GM12892 (cell line): ENCODE results near the gene MAGI2.
"Not testable (repeated sequence)": the region's sequence is repeated elsewhere in the genome, so short reads cannot be mapped to it uniquely, and the experiment has no call there.

ENCODE experiments used
- DNase-seq: peaks from one replicate; pipeline ENCODE4 v3.0.0; 2011; ENCODE audit not compliant: insufficient read length
- FAIRE-seq: peaks from 2 replicates; lab custom pipeline; 2011; peaks lifted over from hg19 to GRCh38; lab: Jason Lieb, UNC
- POLR2A ChIP-seq: IDR thresholded peaks from 2 replicates; pipeline ENCODE4 v1.6.1; 2011; ENCODE audit warnings: low read depth, low read length, control low read depth
- POLR2AphosphoS5 ChIP-seq: IDR thresholded peaks from 2 replicates; pipeline ENCODE4 v1.6.1; 2011; ENCODE audit warnings: low read depth, low read length, control low read depth
- TAF1 ChIP-seq: IDR thresholded peaks from 2 replicates; pipeline ENCODE4 v1.6.1; 2011; ENCODE audit warnings: low read depth, mild to moderate bottlenecking, control low read depth, low read length, borderline replicate concordance

The MAGI2 gene

GRCh38 chr7:79124331-79124730 is 329.1 kb downstream of the MAGI2 start:
- no peak for FAIRE-seq
- no peak for DNase-seq
- TF ChIP-seq POLR2A (no peak), POLR2AphosphoS5 (no peak), TAF1 (no peak)

GRCh38 chr7:79118143-79118542 is 335.3 kb downstream of the MAGI2 start:
- DNase-seq (no peak), FAIRE-seq (no peak)
- TF ChIP-seq TAF1 (no peak), POLR2A (no peak), POLR2AphosphoS5 (no peak)

- TF ChIP-seq POLR2AphosphoS5 = no peak
- no peak for TF ChIP-seq TAF1
- TF ChIP-seq POLR2A = no peak
- no peak for FAIRE-seq
- no peak for DNase-seq
Observed at GRCh38 chr7:79096361-79096805, 357.1 kb downstream of the MAGI2 start.

- no peak for TF ChIP-seq TAF1
- no peak for TF ChIP-seq POLR2AphosphoS5
- TF ChIP-seq POLR2A = no peak
- FAIRE-seq (no peak), DNase-seq (no peak)
Observed at GRCh38 chr7:79093421-79093820, 360.0 kb downstream of the MAGI2 start.

- FAIRE-seq (no peak), DNase-seq (no peak)
- TF ChIP-seq POLR2AphosphoS5 = no peak
- TF ChIP-seq POLR2A = no peak
- no peak for TF ChIP-seq TAF1
Observed at GRCh38 chr7:79091661-79092060, 361.8 kb downstream of the MAGI2 start.

GRCh38 chr7:79091011-79091410 is 362.5 kb downstream of the MAGI2 start:
- DNase-seq = no peak
- TF ChIP-seq POLR2A = no peak
- TF ChIP-seq TAF1 = no peak
- FAIRE-seq = no peak

- DNase-seq (no peak), FAIRE-seq (no peak)
- TF ChIP-seq POLR2A (no peak), POLR2AphosphoS5 (no peak), TAF1 (no peak)
Observed at GRCh38 chr7:79090543-79090942, 362.9 kb downstream of the MAGI2 start.

GRCh38 chr7:79084423-79084822 is 369.0 kb downstream of the MAGI2 start:
- no peak for TF ChIP-seq POLR2A
- no peak for TF ChIP-seq TAF1
- TF ChIP-seq POLR2AphosphoS5 = no peak
- no peak for FAIRE-seq
- no peak for DNase-seq

- no peak for FAIRE-seq
- TF ChIP-seq POLR2AphosphoS5 = no peak
- no peak for TF ChIP-seq POLR2A
- TF ChIP-seq TAF1 = no peak
- DNase-seq = no peak
Observed at GRCh38 chr7:79079919-79080554, 373.4 kb downstream of the MAGI2 start.

- DNase-seq (no peak), FAIRE-seq (no peak)
- TF ChIP-seq POLR2AphosphoS5 = no peak
- TF ChIP-seq POLR2A = no peak
- TF ChIP-seq TAF1 = no peak
Observed at GRCh38 chr7:79078273-79078672, 375.2 kb downstream of the MAGI2 start.

GRCh38 chr7:79071187-79071586 is 382.3 kb downstream of the MAGI2 start:
- not testable (repeated sequence) for FAIRE-seq, DNase-seq

- no peak for FAIRE-seq
- no peak for DNase-seq
- TF ChIP-seq TAF1 (no peak), POLR2A (no peak), POLR2AphosphoS5 (no peak)
Observed at GRCh38 chr7:79064187-79064823, 389.2 kb downstream of the MAGI2 start.
